Endothelial cell of umbilical vein (primary cell): Measurements from ENCODE around the gene PBX2.
"Not testable (repeated sequence)": the region's sequence is repeated elsewhere in the genome, so short reads cannot be mapped to it uniquely, and the experiment has no call there.

ENCODE experiments used
- EZH2 ChIP-seq: IDR thresholded peaks from 2 replicates; pipeline ENCODE4 v1.6.1; 2012; ENCODE audit warnings: borderline replicate concordance, low read depth, mild to moderate bottlenecking, moderate library complexity, low read length, inconsistent platforms; ENCODE audit not compliant: severe bottlenecking
- JUN ChIP-seq: IDR thresholded peaks from 2 replicates; pipeline ENCODE4 v1.6.1; 2011; ENCODE audit warnings: borderline replicate concordance, low read depth; ENCODE audit not compliant: insufficient read length, insufficient read depth
- MYC ChIP-seq: IDR thresholded peaks from one replicate; pipeline ENCODE4 v1.6.1; 2011; ENCODE audit warnings: mild to moderate bottlenecking, low read depth, low read length
- POLR2A ChIP-seq: IDR thresholded peaks from 2 replicates; pipeline ENCODE4 v1.6.1; 2012; ENCODE audit warnings: low read depth, mild to moderate bottlenecking, control low read depth, low read length
- POLR2AphosphoS5 ChIP-seq: IDR thresholded peaks from 2 replicates; pipeline ENCODE4 v1.6.1; 2012; ENCODE audit warnings: low read depth, mild to moderate bottlenecking, control low read depth, low read length, moderate library complexity; ENCODE audit not compliant: insufficient read depth
- TF ChIP-seq, protein P1 (sequence below), 2 donors: IDR thresholded peaks; 1 replicate in 1 of 2; 2 replicates in 1 of 2; pipeline ENCODE4 v1.5.1; 2011; ENCODE audit warnings: low read length in 2 of 2, mild to moderate bottlenecking in 2 of 2, moderate library complexity in 2 of 2, control low read depth in 1 of 2, inconsistent platforms in 1 of 2, low read depth in 1 of 2; ENCODE audit not compliant: insufficient read depth in 1 of 2; ENCODE audit errors: extremely low read depth in 1 of 2
- TF ChIP-seq, protein P2 (sequence below): IDR thresholded peaks from 2 replicates; pipeline ENCODE4 v1.6.1; 2011; ENCODE audit not compliant: insufficient read depth, insufficient read length

DNA sequence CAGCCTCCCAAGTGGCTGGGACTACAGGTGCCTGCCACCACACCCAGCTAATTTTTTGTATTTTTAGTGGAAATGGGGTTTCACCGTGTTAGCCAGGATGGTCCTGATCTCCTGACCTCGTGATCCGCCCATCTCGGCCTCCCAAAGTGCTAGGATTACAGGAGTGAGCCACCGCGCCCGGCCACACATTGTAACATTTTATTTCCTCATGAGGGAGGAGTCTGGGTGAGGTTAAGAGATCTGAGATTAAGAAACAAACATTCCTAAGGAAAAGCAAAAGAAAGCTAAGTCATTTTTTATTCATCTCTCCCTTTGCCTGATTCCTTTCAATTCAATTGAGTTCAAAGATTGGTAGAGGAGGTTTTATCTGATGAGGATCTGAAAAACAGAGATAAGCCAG is 45.8 kb downstream of the PBX2 start:
- TF ChIP-seq, protein P1, sequence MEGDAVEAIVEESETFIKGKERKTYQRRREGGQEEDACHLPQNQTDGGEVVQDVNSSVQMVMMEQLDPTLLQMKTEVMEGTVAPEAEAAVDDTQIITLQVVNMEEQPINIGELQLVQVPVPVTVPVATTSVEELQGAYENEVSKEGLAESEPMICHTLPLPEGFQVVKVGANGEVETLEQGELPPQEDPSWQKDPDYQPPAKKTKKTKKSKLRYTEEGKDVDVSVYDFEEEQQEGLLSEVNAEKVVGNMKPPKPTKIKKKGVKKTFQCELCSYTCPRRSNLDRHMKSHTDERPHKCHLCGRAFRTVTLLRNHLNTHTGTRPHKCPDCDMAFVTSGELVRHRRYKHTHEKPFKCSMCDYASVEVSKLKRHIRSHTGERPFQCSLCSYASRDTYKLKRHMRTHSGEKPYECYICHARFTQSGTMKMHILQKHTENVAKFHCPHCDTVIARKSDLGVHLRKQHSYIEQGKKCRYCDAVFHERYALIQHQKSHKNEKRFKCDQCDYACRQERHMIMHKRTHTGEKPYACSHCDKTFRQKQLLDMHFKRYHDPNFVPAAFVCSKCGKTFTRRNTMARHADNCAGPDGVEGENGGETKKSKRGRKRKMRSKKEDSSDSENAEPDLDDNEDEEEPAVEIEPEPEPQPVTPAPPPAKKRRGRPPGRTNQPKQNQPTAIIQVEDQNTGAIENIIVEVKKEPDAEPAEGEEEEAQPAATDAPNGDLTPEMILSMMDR (IDR thresholded peaks at IDR 0.05; ENCODE audit: extremely low read depth in 1 of 2, insufficient read depth in 1 of 2, low read depth in 1 of 2, low read length in 2 of 2) = not testable (repeated sequence)
- TF ChIP-seq POLR2A, POLR2AphosphoS5, EZH2, MYC, JUN: not testable (repeated sequence)
- TF ChIP-seq, protein P2, sequence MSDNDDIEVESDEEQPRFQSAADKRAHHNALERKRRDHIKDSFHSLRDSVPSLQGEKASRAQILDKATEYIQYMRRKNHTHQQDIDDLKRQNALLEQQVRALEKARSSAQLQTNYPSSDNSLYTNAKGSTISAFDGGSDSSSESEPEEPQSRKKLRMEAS = not testable (repeated sequence)
